AG04449 (cell line): ENCODE measurements around the gene PCNT.

ENCODE experiments used
- CTCF ChIA-PET: fragments of 350-600 bp; formaldehyde crosslinking; extraction: SDS; loops from one replicate; lab custom pipeline; 2021; ENCODE audit warnings: antibody characterized with exemption; lab: Yijun Ruan, JAX
- POLR2A ChIA-PET: fragments of 400-600, 350-600 bp; formaldehyde crosslinking; extraction: SDS; loops from one replicate; lab custom pipeline; 2020; ENCODE audit warnings: antibody characterized with exemption, inconsistent platforms; lab: Yijun Ruan, JAX
- DNase-seq: peaks from one replicate; pipeline ENCODE4 v3.0.0-alpha.2; 2010; ENCODE audit warnings: low read depth, low spot score
- H3K4me3 ChIP-seq: 2 replicates; pipeline ENCODE4 v1.5.1; 2011; ENCODE audit warnings: low read depth, mild to moderate bottlenecking, control low read depth, low read length
- TF ChIP-seq, protein P1 (sequence below): IDR thresholded peaks from one replicate; pipeline ENCODE4 v1.5.1; 2011; ENCODE audit warnings: mild to moderate bottlenecking, moderate library complexity, low read length, control low read depth, inconsistent platforms; ENCODE audit not compliant: insufficient read depth; ENCODE audit errors: missing control alignments

The PCNT gene

DNA sequence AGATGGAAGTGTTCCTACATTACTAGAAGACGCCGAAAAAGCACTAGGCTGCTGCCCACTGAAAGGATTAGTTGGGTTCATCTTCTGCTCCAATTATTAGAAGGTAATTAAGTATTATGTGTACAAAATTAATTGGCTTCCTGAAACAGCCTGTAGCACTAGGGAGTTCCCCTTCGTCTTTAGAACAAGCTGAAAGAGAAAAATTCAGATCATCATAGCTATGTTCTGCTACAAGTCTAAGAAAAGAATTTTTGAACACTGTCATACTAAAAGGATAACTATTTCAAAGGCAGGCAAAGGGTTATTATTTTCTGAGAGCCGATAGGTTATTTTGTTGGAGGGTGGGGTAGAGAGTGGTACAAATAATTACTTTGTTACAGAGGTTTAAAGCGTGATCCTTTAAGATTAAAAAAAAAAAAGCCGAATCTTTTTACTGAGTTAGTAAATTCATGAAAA, 38.7 kb upstream of the PCNT start, which contains the start of gene MCM3AP:
Gene MCM3AP (minus strand): TSS at position 406 of the 456 bp plus-strand sequence. CDS start 325 bp downstream, at position 81.
- ChIA-PET POLR2A (interaction anchor here (0.6 to 1.2 kb wide), 7 partner anchors 10 to 354 kb away, joined by 3 to 5 read pairs (median 3); no protein-coding TSS in a partner anchor), CTCF (interaction anchor here (1.0 to 3.5 kb wide), 10 partner anchors 10 to 316 kb away, joined by 3 to 19 read pairs (median 5); no protein-coding TSS in a partner anchor)
- TF ChIP-seq, protein P1, sequence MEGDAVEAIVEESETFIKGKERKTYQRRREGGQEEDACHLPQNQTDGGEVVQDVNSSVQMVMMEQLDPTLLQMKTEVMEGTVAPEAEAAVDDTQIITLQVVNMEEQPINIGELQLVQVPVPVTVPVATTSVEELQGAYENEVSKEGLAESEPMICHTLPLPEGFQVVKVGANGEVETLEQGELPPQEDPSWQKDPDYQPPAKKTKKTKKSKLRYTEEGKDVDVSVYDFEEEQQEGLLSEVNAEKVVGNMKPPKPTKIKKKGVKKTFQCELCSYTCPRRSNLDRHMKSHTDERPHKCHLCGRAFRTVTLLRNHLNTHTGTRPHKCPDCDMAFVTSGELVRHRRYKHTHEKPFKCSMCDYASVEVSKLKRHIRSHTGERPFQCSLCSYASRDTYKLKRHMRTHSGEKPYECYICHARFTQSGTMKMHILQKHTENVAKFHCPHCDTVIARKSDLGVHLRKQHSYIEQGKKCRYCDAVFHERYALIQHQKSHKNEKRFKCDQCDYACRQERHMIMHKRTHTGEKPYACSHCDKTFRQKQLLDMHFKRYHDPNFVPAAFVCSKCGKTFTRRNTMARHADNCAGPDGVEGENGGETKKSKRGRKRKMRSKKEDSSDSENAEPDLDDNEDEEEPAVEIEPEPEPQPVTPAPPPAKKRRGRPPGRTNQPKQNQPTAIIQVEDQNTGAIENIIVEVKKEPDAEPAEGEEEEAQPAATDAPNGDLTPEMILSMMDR: no peak
- no peak for DNase-seq
- peak within 1 kb of the TSS; percentile 77 for H3K4me3 ChIP-seq

DNA sequence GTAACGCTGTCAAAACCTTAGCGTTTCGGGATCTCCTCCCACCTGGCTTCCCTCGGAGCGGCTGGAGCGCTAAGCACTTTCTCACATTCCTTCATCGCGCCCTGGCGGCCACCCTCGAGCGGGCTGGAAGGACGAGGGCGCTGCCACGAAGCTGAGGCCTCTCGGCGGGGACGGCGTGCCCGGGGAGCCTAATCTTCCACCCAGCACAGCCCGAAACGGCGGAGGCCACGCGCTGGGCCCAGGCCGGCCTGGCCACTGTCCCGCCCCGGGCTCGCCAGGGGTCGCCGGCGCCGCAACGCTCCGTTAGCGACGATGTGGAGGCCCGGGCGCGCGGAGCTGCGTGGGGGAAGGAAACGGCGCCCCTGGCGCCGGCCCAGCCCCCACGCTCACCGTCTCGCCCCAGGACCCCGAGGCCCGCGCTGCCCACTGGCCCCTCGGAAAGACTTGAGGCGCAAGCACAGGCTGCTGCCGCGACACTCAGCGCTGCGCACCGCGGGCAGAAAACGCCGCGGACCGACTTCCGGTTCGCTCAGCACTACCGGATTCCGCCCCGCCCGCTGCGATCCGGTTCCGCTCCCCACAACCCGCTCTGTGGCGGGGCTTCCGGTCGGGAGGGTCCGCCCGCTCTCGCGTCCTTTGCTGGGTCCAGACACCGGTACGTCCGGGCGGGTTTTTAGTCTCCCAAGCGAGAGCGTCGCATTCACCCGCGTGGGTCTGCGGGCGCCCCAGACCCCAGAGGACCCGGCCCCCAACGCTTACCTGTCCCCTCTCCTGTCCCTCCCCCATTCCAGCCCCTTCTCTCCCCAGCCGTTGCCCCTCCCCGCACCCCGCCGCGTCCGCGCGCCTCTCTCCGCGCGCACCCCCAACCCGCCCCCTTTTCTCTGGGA, 38.0 kb upstream of the PCNT start, which contains the start of gene YBEY:
Gene YBEY (plus strand): TSS at position 582 of the 887 bp plus-strand sequence. CDS start 572 bp downstream, outside the sequence.
- CTCF ChIA-PET: interaction anchor here (1.0 to 3.5 kb wide), 6 partner anchors 10 to 316 kb away, joined by 3 to 19 read pairs (median 5); no protein-coding TSS in a partner anchor
- H3K4me3 ChIP-seq: peak within 1 kb of the TSS; percentile 77

DNA sequence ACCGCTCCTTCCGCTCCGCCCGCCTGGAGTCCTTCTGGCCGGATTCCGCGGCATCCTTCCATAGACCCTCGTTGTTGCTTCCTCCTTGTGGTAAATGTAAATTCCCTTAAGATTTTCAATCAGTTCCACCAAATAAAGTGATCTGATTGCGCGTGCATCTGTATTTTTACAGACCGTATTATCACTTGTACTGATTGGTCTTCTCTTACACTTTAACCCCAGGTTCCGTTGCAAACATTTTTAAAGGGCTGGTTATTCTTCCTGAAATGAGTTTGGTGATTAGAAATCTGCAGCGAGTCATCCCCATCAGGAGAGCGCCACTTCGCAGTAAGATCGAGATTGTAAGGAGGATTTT, 37.3 kb upstream of the PCNT start:
- DNase-seq: no peak
- ChIA-PET POLR2A (interaction anchor here (1.0 kb wide), 1 partner anchor 36 kb away, joined by 4 read pairs; no protein-coding TSS in a partner anchor), CTCF (interaction anchor here (1.8 kb wide), 1 partner anchor 12 kb away, joined by 6 read pairs; no protein-coding TSS in a partner anchor)
- TF ChIP-seq, protein P1: no peak
- H3K4me3 ChIP-seq: peak overlapping the region; percentile 77

More for the DNA sequence above, 38.0 kb upstream of the PCNT start, which contains the start of gene YBEY:
- TF ChIP-seq, protein P1: peak; percentile 69
- DNase-seq: no peak
- POLR2A ChIA-PET: interaction anchor here (0.6 to 1.2 kb wide), 9 partner anchors 11 to 243 kb away, joined by 3 to 5 read pairs (median 4); a partner anchor contains a TSS

DNA sequence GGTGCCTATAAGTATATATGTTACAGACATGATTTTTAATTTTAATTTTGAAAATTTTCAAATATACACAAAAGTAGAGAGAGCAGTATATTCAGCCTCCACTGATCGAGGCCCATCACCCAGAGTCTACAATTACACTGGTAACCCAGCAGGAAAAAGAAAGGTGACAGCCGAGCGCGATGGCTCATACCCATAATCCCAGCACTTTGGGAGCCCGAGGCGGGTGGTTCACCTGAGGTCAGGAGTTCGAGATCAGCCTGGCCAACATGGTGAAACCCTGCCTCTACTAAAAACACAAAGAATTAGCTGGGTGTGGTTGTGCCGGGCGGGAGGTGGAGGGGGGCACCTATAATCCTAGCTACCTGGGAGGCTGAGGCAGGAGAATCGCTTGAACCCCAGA, 36.4 kb upstream of the PCNT start:
- ChIA-PET CTCF (no interaction called here), POLR2A (no interaction called here)
- peak overlapping the region; percentile 77 for H3K4me3 ChIP-seq
- DNase-seq: no peak
- TF ChIP-seq, protein P1: no peak

DNA sequence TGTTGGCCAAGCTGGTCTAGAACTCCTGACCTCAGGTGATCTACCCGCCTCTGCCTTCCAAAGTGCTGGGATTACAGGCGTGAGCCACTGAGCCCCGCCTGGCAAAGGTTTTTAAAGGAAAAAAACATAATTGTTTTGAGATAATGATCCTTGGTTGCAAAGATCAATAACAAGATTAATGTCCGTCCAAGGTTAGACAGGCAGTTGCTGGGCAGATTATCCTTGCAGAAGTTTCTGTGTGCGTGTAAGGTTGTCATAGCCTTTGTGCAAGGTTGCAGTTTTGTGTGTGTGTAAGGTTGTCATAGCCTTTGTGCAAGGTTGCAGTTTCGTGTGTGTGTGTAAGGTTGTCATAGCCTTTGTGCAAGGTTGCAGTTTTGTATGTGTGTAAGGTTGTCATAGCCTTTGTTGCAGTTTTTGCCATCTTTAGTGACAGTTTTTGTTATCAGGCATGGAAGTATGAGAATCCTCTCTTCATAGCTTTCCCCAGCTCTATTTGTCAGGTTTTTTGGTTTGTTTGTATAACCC, 34.2 kb upstream of the PCNT start:
- H3K4me3 ChIP-seq: no peak overlapping the region
- TF ChIP-seq, protein P1: no peak
- POLR2A ChIA-PET: no interaction called here
- no peak for DNase-seq
- CTCF ChIA-PET: no interaction called here
